ENCODE results near the gene RNASE9.

DNA sequence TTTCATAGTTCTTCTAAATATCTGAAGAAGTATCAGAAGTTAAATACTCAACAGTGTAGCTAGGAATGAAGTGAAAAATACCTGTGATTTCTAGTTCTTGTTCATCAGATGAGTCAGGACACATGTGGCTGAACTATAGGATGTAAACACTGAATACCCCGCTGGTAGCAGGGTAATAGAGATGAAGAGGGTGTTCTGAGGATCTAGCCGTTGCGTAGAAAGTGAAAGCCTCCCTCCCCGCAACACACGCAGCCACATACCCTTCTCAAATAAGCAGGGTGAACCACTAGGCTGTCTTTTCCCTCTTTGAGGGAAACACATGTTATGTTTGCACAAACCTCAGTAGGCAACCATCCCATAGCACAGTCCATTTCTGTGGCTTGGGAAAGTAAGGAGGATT is 46.8 kb upstream of the RNASE9 start:
- TF ChIP-seq, protein P1, sequence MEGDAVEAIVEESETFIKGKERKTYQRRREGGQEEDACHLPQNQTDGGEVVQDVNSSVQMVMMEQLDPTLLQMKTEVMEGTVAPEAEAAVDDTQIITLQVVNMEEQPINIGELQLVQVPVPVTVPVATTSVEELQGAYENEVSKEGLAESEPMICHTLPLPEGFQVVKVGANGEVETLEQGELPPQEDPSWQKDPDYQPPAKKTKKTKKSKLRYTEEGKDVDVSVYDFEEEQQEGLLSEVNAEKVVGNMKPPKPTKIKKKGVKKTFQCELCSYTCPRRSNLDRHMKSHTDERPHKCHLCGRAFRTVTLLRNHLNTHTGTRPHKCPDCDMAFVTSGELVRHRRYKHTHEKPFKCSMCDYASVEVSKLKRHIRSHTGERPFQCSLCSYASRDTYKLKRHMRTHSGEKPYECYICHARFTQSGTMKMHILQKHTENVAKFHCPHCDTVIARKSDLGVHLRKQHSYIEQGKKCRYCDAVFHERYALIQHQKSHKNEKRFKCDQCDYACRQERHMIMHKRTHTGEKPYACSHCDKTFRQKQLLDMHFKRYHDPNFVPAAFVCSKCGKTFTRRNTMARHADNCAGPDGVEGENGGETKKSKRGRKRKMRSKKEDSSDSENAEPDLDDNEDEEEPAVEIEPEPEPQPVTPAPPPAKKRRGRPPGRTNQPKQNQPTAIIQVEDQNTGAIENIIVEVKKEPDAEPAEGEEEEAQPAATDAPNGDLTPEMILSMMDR (IDR thresholded peaks at IDR 0.05), result no peak
- TF ChIP-seq EZH2 (IDR thresholded peaks at IDR 0.05; ENCODE audit: borderline replicate concordance, insufficient read depth, low read depth, low read length, poor library complexity, severe bottlenecking), result no peak
